Measurements from ENCODE around the gene FRMD4A.

DNA sequence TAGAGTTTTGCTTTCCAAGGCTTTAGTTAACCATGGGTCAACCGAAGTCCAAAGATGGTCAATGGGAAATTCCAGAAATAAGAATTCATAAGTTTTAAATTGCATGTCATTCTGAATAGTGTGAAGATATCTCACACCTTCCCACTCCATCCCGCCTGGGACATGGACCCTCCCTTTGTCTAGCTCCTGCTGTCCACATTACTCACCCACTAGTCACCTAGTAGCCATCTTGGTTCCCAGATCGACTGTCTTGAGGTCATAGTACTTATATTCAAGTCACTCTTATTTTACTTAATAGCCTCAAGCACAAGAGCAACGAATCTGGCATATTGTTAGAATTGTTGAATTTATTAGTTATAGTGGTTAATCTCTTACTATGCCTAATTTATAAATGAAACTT lies 377.4 kb downstream of the FRMD4A start:
- no peak for TF ChIP-seq EZH2 (IDR thresholded peaks at IDR 0.05)
- TF ChIP-seq, protein P1, sequence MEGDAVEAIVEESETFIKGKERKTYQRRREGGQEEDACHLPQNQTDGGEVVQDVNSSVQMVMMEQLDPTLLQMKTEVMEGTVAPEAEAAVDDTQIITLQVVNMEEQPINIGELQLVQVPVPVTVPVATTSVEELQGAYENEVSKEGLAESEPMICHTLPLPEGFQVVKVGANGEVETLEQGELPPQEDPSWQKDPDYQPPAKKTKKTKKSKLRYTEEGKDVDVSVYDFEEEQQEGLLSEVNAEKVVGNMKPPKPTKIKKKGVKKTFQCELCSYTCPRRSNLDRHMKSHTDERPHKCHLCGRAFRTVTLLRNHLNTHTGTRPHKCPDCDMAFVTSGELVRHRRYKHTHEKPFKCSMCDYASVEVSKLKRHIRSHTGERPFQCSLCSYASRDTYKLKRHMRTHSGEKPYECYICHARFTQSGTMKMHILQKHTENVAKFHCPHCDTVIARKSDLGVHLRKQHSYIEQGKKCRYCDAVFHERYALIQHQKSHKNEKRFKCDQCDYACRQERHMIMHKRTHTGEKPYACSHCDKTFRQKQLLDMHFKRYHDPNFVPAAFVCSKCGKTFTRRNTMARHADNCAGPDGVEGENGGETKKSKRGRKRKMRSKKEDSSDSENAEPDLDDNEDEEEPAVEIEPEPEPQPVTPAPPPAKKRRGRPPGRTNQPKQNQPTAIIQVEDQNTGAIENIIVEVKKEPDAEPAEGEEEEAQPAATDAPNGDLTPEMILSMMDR (IDR thresholded peaks at IDR 0.05): no peak
- TF ChIP-seq EZH2phosphoT487 (IDR thresholded peaks at IDR 0.05): no peak

Measured in neural progenitor cell (in vitro differentiated cells).